Measurements from ENCODE around the gene FAHD2B. TPM values are rescaled to one million over a fixed set of nuclear protein-coding genes. Genes with fewer than 3 reads are reported as not detected.
"Not testable (repeated sequence)": the region's sequence is repeated elsewhere in the genome, so short reads cannot be mapped to it uniquely, and the experiment has no call there.

The FAHD2B gene, protein sequence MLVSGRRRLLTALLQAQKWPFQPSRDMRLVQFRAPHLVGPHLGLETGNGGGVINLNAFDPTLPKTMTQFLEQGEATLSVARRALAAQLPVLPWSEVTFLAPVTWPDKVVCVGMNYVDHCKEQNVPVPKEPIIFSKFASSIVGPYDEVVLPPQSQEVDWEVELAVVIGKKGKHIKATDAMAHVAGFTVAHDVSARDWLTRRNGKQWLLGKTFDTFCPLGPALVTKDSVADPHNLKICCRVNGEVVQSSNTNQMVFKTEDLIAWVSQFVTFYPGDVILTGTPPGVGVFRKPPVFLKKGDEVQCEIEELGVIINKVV
- 0.94 TPM for polyA plus RNA-seq (2012; ENCODE audit: insufficient read length, low read depth)

DNA sequence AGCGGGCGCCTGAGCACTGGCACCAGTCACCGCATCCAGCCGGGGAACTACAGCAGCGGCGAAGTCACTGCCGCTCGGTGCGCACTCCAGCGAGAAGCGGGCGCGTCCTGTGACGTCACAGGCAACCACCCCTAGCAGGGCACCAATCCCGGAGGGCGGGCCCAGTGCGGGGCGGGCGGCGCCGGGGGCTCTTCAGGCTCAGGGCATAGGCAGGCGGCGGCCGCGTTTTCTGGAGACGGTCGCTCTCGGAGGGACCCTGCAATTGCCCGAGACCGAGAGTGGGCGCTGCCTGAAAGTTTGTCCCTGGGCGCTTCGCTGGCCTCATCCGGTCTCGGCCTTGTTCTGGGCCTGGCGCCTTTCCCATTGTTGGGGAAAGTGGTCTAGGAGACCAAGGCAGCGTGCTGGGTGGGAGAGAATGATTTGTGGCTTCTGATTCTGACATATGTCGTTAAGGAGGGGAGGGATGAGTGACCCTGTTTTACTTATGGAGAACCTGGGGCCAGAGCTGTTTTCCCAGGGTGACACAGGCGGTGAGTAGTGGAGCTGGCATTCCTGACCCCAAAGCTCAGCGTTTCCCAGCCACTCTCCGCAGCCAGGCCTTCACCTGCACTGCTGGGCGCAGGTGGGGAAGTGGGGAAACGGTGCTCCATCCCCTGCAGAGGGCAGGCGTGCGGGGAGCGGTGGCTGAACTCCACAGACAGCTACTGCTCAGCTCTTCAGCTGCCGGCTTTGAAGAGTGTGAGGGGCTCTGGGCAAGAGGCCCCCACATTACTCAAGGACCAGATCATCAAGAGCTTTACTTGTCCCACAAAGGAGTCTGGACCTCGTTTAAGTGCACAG, at the start of gene FAHD2B:
Gene FAHD2B, minus strand, starts transcription at position 111 of the 840 bp plus-strand sequence. CDS start 3,176 bp downstream, outside the sequence.
- not testable (repeated sequence) for TF ChIP-seq POLR2AphosphoS5 (IDR thresholded peaks at IDR 0.05; ENCODE audit: low read depth, low read length); SIN3A (IDR thresholded peaks at IDR 0.05; ENCODE audit: borderline replicate concordance, insufficient read depth, low read length); TAF1 (IDR thresholded peaks at IDR 0.05; ENCODE audit: borderline replicate concordance, insufficient read depth, low read length)

DNA sequence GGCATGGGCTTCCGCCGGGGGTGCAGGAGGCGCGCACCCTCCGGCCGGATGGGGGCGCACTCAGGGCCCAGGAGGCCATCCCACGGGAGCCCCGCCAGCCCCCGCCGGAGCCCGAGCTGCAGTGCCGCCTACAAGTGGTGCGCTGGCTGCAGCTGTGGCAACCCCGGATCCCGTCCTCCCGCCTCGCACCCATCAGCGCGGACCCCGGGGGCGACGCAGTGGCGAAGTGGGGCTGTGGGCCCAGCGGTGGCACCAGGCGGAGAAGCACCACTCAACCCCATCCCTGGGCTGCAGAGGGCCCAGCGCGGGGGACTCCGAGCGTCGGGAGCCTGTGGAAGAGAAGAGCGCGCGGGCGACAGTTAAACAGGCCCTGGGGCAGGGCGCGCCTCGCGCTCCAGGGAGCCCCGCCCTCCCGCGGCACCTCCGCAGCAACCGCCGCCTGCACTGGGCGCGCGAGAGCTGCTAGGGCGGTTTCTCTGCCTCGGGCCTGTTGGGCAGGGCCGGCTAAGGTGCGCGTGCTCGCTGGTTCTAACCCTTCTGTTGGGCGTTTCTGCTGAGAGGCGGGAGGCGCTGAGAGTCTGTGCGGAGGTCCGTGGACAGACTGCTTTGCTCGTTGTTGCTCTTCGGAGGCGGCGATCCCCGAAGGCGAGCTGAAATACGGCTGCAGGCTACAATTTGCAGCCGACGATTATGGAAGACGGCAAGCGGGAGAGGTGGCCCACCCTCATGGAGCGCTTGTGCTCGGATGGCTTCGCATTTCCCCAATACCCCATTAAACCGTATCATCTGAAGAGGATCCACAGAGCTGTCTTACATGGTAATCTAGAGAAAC, 18.6 kb upstream of the FAHD2B start, which contains the start of gene ANKRD36:
Gene ANKRD36, plus strand, starts transcription at position 104 of the 832 bp plus-strand sequence. Its CDS starts 587 bp downstream, at position 691.
- peak; percentile 17; the same call in 1 of the 2 replicates for TF ChIP-seq TAF1 (IDR thresholded peaks at IDR 0.05; ENCODE audit: borderline replicate concordance, insufficient read depth, low read length)

DNA sequence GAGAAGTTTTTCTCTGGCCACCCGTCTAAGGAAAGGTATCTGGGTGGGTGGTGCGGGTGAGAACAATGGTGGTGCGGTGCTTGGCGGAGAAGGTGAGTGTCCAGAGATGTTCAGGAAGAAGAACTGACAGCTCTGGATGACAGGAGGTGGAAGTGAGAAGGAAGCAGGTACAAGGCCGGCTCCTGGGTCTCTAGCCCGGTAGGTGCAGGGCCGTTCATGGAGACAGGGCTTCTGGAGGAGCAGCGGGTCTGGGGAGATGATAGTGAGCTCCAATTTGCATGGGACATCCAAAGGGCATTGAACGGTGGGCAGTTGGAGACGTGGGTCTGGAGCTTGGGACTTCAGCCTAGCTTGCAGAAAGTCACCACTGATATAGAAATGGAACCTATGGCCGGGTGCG, 979 bp upstream of the FAHD2B start:
- TF ChIP-seq, protein P1, sequence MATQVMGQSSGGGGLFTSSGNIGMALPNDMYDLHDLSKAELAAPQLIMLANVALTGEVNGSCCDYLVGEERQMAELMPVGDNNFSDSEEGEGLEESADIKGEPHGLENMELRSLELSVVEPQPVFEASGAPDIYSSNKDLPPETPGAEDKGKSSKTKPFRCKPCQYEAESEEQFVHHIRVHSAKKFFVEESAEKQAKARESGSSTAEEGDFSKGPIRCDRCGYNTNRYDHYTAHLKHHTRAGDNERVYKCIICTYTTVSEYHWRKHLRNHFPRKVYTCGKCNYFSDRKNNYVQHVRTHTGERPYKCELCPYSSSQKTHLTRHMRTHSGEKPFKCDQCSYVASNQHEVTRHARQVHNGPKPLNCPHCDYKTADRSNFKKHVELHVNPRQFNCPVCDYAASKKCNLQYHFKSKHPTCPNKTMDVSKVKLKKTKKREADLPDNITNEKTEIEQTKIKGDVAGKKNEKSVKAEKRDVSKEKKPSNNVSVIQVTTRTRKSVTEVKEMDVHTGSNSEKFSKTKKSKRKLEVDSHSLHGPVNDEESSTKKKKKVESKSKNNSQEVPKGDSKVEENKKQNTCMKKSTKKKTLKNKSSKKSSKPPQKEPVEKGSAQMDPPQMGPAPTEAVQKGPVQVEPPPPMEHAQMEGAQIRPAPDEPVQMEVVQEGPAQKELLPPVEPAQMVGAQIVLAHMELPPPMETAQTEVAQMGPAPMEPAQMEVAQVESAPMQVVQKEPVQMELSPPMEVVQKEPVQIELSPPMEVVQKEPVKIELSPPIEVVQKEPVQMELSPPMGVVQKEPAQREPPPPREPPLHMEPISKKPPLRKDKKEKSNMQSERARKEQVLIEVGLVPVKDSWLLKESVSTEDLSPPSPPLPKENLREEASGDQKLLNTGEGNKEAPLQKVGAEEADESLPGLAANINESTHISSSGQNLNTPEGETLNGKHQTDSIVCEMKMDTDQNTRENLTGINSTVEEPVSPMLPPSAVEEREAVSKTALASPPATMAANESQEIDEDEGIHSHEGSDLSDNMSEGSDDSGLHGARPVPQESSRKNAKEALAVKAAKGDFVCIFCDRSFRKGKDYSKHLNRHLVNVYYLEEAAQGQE (IDR thresholded peaks at IDR 0.05; ENCODE audit: insufficient read depth in 1 of 2, low read depth in 2 of 2, low read length in 2 of 2) = no peak
- TF ChIP-seq TAF1 (IDR thresholded peaks at IDR 0.05; ENCODE audit: borderline replicate concordance, insufficient read depth, low read length) (no peak), FOXP2 (optimal IDR thresholded peaks at IDR 0.05; ENCODE audit: borderline replicate concordance, extremely low read depth, extremely low read length, insufficient read depth) (no peak), POLR2AphosphoS5 (IDR thresholded peaks at IDR 0.05; ENCODE audit: low read depth, low read length) (no peak), SIN3A (IDR thresholded peaks at IDR 0.05; ENCODE audit: borderline replicate concordance, insufficient read depth, low read length) (no peak)

DNA sequence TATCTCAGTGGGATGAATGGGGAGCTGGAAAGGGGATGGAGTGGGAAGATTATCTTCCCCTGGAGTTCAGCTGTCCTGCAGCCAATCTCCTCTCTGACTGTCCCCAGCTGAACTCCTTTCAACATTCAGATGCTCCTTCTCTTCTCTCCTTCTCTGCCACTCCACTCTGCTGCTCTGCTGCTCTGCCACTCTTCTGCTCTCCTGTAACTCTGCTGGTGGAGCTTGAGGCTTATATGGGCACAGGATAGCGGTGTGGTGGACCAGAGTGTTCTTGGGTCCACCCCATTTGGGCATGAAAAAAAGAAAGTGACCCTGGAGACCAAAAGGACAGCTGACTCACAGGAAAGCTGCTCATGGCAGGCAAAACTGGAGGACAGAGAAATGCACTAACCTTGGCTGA, 26.6 kb downstream of the FAHD2B start:
- no peak for TF ChIP-seq TAF1 (IDR thresholded peaks at IDR 0.05; ENCODE audit: borderline replicate concordance, insufficient read depth, low read length)
- TF ChIP-seq SIN3A (IDR thresholded peaks at IDR 0.05; ENCODE audit: borderline replicate concordance, insufficient read depth, low read length) = no peak
- no peak for TF ChIP-seq FOXP2 (optimal IDR thresholded peaks at IDR 0.05; ENCODE audit: borderline replicate concordance, extremely low read depth, extremely low read length, insufficient read depth)
- TF ChIP-seq, protein P1 (IDR thresholded peaks at IDR 0.05; ENCODE audit: insufficient read depth in 1 of 2, low read depth in 2 of 2, low read length in 2 of 2) = no peak
- TF ChIP-seq POLR2AphosphoS5 (IDR thresholded peaks at IDR 0.05; ENCODE audit: low read depth, low read length) = no peak

DNA sequence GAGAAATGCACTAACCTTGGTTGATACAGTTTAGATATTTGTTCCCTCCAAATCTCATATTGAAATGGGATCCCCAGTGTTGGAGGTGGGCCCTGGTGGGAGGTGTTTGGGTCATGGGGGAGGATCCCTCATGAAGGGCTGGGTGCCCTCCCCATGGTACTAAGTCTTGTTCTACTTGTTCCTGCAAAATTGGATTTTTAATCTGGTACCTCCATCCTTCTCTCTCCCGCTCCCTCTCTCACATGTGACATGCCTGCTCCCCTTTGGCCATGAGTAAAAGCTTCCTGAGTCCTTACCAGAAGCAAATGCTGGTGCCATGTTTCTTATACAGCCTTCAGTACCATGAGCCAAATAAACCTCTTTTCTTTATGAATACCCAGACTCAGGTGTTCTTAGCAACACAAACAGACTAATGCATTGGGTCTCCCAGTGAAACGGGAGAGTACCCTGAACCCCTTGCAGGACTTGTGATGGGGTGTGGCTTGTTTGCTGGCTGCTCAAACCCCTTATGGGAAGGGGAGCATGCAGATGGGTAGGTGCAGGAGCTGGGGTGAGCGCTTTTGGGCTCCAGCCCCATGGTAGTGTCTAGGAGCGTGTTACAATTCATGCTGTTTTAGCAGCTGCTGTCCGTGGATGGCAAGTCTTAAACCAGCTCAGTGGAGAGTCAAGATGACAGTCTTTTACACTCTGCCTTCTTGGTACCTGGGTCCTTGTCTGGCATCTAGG, 27.2 kb downstream of the FAHD2B start:
- TF ChIP-seq TAF1 (IDR thresholded peaks at IDR 0.05; ENCODE audit: borderline replicate concordance, insufficient read depth, low read length) (no peak), SIN3A (IDR thresholded peaks at IDR 0.05; ENCODE audit: borderline replicate concordance, insufficient read depth, low read length) (no peak), POLR2AphosphoS5 (IDR thresholded peaks at IDR 0.05; ENCODE audit: low read depth, low read length) (no peak), FOXP2 (optimal IDR thresholded peaks at IDR 0.05; ENCODE audit: borderline replicate concordance, extremely low read depth, extremely low read length, insufficient read depth) (no peak)
- TF ChIP-seq, protein P1 (IDR thresholded peaks at IDR 0.05; ENCODE audit: insufficient read depth in 1 of 2, low read depth in 2 of 2, low read length in 2 of 2) = no peak
